Measurements from ENCODE around the gene SIGLEC10. TPM values are rescaled to one million over a fixed set of nuclear protein-coding genes. Genes with fewer than 3 reads are reported as not detected.

The SIGLEC10 gene
- total RNA-seq, 4 donors from 2014 or later: 2.1 to 21.9 (median 7.3) TPM

GRCh38 chr19:51441410-51442390 lies 24.3 kb upstream of the SIGLEC10 start:
- H3K4me3 ChIP-seq: peak overlapping the region in 1 of 4 donors; percentile 18
- 49 to 55% methylated on average over 30 to 31 of the region's 31 CpGs for WGBS, 2 donors
- no peak for TF ChIP-seq POLR2A (IDR thresholded peaks at IDR 0.05)
- TF ChIP-seq EP300 (IDR thresholded peaks at IDR 0.05): no peak
- TF ChIP-seq CTCF (IDR thresholded peaks at IDR 0.05): no peak
- no peaks in the 10 kb centered on the region for H3K4me1 ChIP-seq
- no peaks in the 10 kb centered on the region for H3K36me3 ChIP-seq
- peaks cover 0 to 21% of the 10 kb centered on the region in 2 donors for H3K27me3 ChIP-seq
- H3K9me3 ChIP-seq: no peaks in the 10 kb centered on the region
- H3K27ac ChIP-seq: peak overlapping the region in 1 of 4 donors; percentile 16
- no peak for DNase-seq (ENCODE audit: low spot score in 2 of 2)

- Histone ChIP-seq H3K36me3 (no peaks in the 10 kb centered on the region), H3K9me3 (no peaks in the 10 kb centered on the region), H3K4me1 (no peaks in the 10 kb centered on the region), H3K27ac (peak overlapping the region in 1 of 4 donors; percentile 16), H3K27me3 (peaks cover 0 to 21% of the 10 kb centered on the region in 2 donors), H3K4me3 (no peak overlapping the region)
- DNase-seq (ENCODE audit: low spot score in 2 of 2): no peak
- 37 to 40% methylated on average over 11 of the region's 11 CpGs for WGBS, 2 donors
- TF ChIP-seq CTCF (IDR thresholded peaks at IDR 0.05) (no peak), EP300 (IDR thresholded peaks at IDR 0.05) (no peak)
Observed at GRCh38 chr19:51440846-51441409, 23.5 kb upstream of the SIGLEC10 start.

GRCh38 chr19:51440052-51440451 lies 22.6 kb upstream of the SIGLEC10 start:
- Histone ChIP-seq H3K36me3 (no peaks in the 10 kb centered on the region), H3K4me3 (no peak overlapping the region), H3K9me3 (no peaks in the 10 kb centered on the region), H3K27ac (no peak overlapping the region), H3K4me1 (no peaks in the 10 kb centered on the region), H3K27me3 (peaks cover 0 to 21% of the 10 kb centered on the region in 2 donors)
- 73 to 80% methylated on average over 2 of the region's 2 CpGs for WGBS, 2 donors
- no peak for TF ChIP-seq EP300 (IDR thresholded peaks at IDR 0.05)
- no peak for TF ChIP-seq CTCF (IDR thresholded peaks at IDR 0.05)
- TF ChIP-seq POLR2A (IDR thresholded peaks at IDR 0.05): no peak
- no peak for DNase-seq (ENCODE audit: low spot score in 2 of 2)

GRCh38 chr19:51439021-51439465 lies 21.6 kb upstream of the SIGLEC10 start:
- H3K36me3 ChIP-seq: no peaks in the 10 kb centered on the region
- no peak overlapping the region for H3K27ac ChIP-seq
- no peaks in the 10 kb centered on the region for H3K9me3 ChIP-seq
- H3K4me1 ChIP-seq: no peaks in the 10 kb centered on the region
- TF ChIP-seq POLR2A (IDR thresholded peaks at IDR 0.05) (no peak), CTCF (IDR thresholded peaks at IDR 0.05) (peak in 3 of 5 experiments; percentile 15 to 31 (median 30))
- 50 to 55% methylated on average over 5 of the region's 5 CpGs for WGBS, 2 donors
- H3K27me3 ChIP-seq: peaks cover 0 to 21% of the 10 kb centered on the region in 2 donors
- peak in 1 of 2 donors; percentile 16 for DNase-seq (ENCODE audit: low spot score in 2 of 2)
- H3K4me3 ChIP-seq: no peak overlapping the region

- peaks cover 0 to 16% of the 10 kb centered on the region in 2 donors for H3K27me3 ChIP-seq
- WGBS, 2 donors: 66 to 73% methylated on average over 1 of the region's 1 CpG
Observed at GRCh38 chr19:51434456-51434855, 17.0 kb upstream of the SIGLEC10 start.

More at GRCh38 chr19:51434456-51434855, 17.0 kb upstream of the SIGLEC10 start:
- H3K27ac ChIP-seq: no peak overlapping the region
- no peaks in the 10 kb centered on the region for H3K4me1 ChIP-seq
- DNase-seq (ENCODE audit: low spot score in 2 of 2): no peak
- no peak overlapping the region for H3K4me3 ChIP-seq
- TF ChIP-seq EP300 (IDR thresholded peaks at IDR 0.05) (peak in 1 of 2 donors; percentile 24), CTCF (IDR thresholded peaks at IDR 0.05) (no peak)
- H3K9me3 ChIP-seq: no peaks in the 10 kb centered on the region
- no peaks in the 10 kb centered on the region for H3K36me3 ChIP-seq

All from tibial nerve (tissue), 4 donors.